ENCODE measurements around the gene SLC66A1.

DNA sequence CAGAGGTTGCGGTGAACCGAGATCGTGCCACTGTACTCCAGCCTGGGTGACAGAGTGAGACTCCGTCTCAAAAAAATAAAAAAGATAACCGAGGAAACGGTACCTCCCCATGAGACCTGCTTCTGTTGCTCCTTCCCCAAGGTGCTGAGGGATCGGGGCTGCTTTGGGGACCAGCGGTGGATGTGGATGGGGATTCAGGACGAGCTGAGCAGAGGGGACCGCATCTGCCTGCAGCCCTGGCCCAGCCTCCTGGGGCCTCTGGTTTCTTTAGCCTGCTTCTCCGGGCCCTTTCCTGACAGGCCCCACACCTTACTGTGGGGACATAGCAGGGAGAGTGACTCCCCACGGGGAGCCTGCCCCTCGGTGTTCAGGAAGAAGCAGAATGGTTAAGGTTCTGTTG lies 17.1 kb downstream of the SLC66A1 start:
- TF ChIP-seq CTCF (IDR thresholded peaks at IDR 0.05) (no peak), POLR2AphosphoS5 (IDR thresholded peaks at IDR 0.05) (no peak)

All from prostate gland (tissue), 2 donors.